Left lung (tissue), 10 donors: ENCODE results near the gene LRRC32. TPM values are rescaled to one million over a fixed set of nuclear protein-coding genes. Genes with fewer than 3 reads are reported as not detected.

Source experiments
- ATAC-seq: fragments of 200-7000 bp; cut with Tn5 transposase; one replicate; pipeline ENCODE4 v1.9.1; 2020; ENCODE audit warnings: moderate library complexity
- DNase-seq, 4 donors: peaks; one replicate each; pipeline ENCODE4 v3.0.0-alpha.2; 2013 to 2020
- H3K27ac ChIP-seq, 2 donors: fragments of 200-600 bp; sonication (generic) in 1 of 2; one replicate each; pipeline versions ENCODE4 v1.5.0 to v1.8.0; 2020 to 2021
- H3K27me3 ChIP-seq, 2 donors: fragments of 200-600 bp; sonication (generic) in 1 of 2; one replicate each; pipeline versions ENCODE4 v1.5.0 to v1.8.0; 2020 to 2021
- H3K36me3 ChIP-seq, 2 donors: fragments of 200-600 bp; sonication (generic) in 1 of 2; one replicate each; pipeline versions ENCODE4 v1.5.0 to v1.8.0; 2020 to 2021
- H3K4me1 ChIP-seq, 2 donors: fragments of 200-600 bp; one replicate each; pipeline ENCODE4 v1.8.0; 2021
- H3K4me3 ChIP-seq, 2 donors: fragments of 200-600 bp; sonication (generic) in 1 of 2; one replicate each; pipeline versions ENCODE4 v1.5.0 to v1.8.0; 2020 to 2021; ENCODE audit warnings: mild to moderate bottlenecking in 1 of 2
- H3K9me3 ChIP-seq, 2 donors: fragments of 200-600 bp; sonication (generic) in 1 of 2; one replicate each; pipeline versions ENCODE4 v1.5.0 to v1.8.0; 2020 to 2021
- intact Hi-C, 2 donors: fragments of 100-400 bp; cut with DNase I; formaldehyde crosslinking; loops; one replicate each; pipeline versions ENCODE4 v1.11.2 to v1.14.2; 2022
- polyA plus RNA-seq, 6 donors: library from polyadenylated mRNA; unstranded; fragments of 120-200 nt; gene quantifications; one replicate each; pipeline ENCODE4 v1.2.1, GENCODE V29; 2013; ENCODE audit not compliant: insufficient read length in 6 of 6
- total RNA-seq, 2 donors: library from RNA; stranded (reverse); fragmentation: NEBNext Ultra II Directional; extraction: Animal tissue kit (Norgen Biotek cat#: 25700); gene quantifications; one replicate each; pipeline ENCODE4 v1.2.1, GENCODE V29; 2021
- TF ChIP-seq, protein P1 (sequence below), 2 donors: fragments of 200-600 bp; sonication (generic) in 1 of 2; IDR thresholded peaks; one replicate each; pipeline versions ENCODE4 v1.5.0 to v1.8.0; 2021; ENCODE audit warnings: antibody characterized with exemption in 2 of 2
- donor health status: DM: no; HTN: yes; CAD: no.
- donor health status: DM: no; HTN: no; CAD: no.

LRRC32 gene
- total and polyA plus RNA-seq, 8 donors, result 38.7 to 66.8 (median 45.0) TPM

DNA sequence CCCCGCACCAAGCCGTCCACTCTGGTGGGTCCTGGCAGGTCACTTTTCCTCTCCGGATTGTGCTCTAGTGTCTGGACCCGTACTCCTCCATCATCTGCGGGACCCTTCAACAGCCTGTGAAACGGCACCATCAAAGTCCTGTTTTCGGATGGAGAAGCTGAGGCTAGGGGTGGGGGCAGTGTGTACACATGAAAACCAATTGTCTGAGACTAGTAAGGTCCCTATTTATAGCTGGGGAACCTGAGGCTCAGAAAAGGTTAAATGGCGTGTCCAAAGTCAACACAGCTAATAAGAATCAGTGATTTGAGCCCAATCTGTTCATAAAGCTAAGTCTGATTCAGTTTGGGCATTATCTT, 668 bp upstream of the LRRC32 start:
- Histone ChIP-seq H3K27me3 (peaks cover 10 to 47% of the 10 kb centered on the region in 2 donors), H3K9me3 (no peaks in the 10 kb centered on the region), H3K4me1 (peaks cover 8 to 45% of the 10 kb centered on the region in 2 donors), H3K27ac (peak overlapping the region; percentile 74 to 77), H3K36me3 (no peaks in the 10 kb centered on the region), H3K4me3 (peak overlapping the region; percentile 51 to 52)
- DNase-seq (no peak), ATAC-seq (no peak)
- intact Hi-C loops, result loop anchor here in 1 of 2 donors (10.0 kb wide), 1 partner anchor 76 kb away; no protein-coding TSS in a partner anchor
- TF ChIP-seq, protein P1, sequence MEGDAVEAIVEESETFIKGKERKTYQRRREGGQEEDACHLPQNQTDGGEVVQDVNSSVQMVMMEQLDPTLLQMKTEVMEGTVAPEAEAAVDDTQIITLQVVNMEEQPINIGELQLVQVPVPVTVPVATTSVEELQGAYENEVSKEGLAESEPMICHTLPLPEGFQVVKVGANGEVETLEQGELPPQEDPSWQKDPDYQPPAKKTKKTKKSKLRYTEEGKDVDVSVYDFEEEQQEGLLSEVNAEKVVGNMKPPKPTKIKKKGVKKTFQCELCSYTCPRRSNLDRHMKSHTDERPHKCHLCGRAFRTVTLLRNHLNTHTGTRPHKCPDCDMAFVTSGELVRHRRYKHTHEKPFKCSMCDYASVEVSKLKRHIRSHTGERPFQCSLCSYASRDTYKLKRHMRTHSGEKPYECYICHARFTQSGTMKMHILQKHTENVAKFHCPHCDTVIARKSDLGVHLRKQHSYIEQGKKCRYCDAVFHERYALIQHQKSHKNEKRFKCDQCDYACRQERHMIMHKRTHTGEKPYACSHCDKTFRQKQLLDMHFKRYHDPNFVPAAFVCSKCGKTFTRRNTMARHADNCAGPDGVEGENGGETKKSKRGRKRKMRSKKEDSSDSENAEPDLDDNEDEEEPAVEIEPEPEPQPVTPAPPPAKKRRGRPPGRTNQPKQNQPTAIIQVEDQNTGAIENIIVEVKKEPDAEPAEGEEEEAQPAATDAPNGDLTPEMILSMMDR (IDR thresholded peaks at IDR 0.05), result no peak

- Histone ChIP-seq H3K27me3 (peaks cover 10 to 47% of the 10 kb centered on the region in 2 donors), H3K4me1 (peaks cover 8 to 57% of the 10 kb centered on the region in 2 donors), H3K4me3 (peak overlapping the region; percentile 51 to 52), H3K36me3 (no peaks in the 10 kb centered on the region), H3K9me3 (no peaks in the 10 kb centered on the region), H3K27ac (peak overlapping the region; percentile 74 to 77)
- no peak for ATAC-seq
- intact Hi-C loops, result loop anchor here in 1 of 2 donors (10.0 kb wide), 1 partner anchor 75 kb away; no protein-coding TSS in a partner anchor
- TF ChIP-seq, protein P1 (IDR thresholded peaks at IDR 0.05), result no peak
- peak in 1 of 4 donors; percentile 35 for DNase-seq
Observed at GRCh38 chr11:76669901-76670484, 554 bp downstream of the LRRC32 start.

- peaks cover 10 to 47% of the 10 kb centered on the region in 2 donors for H3K27me3 ChIP-seq
- peaks cover 8 to 72% of the 10 kb centered on the region in 2 donors for H3K4me1 ChIP-seq
- peaks cover 0 to 5% of the 10 kb centered on the region in 2 donors for H3K36me3 ChIP-seq
- ATAC-seq (no peak), DNase-seq (peak in 2 of 4 donors; percentile 4 to 23)
- no peaks in the 10 kb centered on the region for H3K9me3 ChIP-seq
- H3K27ac ChIP-seq, result peak overlapping the region in 1 of 2 donors; percentile 48
- TF ChIP-seq, protein P1 (IDR thresholded peaks at IDR 0.05), result no peak
- H3K4me3 ChIP-seq, result peak overlapping the region; percentile 7 to 51
- intact Hi-C loops, result no loop called here
Observed at GRCh38 chr11:76668362-76669155, 2.0 kb downstream of the LRRC32 start.

DNA sequence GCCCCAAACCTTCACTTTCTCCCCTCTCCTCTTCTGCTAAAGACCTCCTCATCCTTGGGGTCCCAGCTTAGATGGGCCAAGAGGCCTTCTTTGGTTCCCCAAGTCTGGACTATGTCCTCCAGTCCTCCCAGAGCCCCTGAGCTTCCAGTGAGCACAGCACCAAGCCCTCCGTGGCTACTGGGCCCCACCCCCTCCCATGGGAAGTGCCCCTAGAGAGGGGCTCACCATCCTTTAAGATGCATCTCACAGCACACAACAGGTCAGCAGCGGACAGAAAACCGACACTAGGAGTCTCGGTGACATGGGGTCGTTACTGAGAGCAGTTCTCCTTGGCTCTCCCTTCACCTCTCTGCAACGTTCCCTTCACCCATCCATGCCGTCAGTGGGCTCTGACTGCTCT, 2.7 kb downstream of the LRRC32 start:
- TF ChIP-seq, protein P1 (IDR thresholded peaks at IDR 0.05), result no peak
- peak in 2 of 4 donors; percentile 22 to 34 for DNase-seq
- no peaks in the 10 kb centered on the region for H3K9me3 ChIP-seq
- no peak for ATAC-seq
- H3K4me3 ChIP-seq, result peak overlapping the region; percentile 7 to 51
- peaks cover 0 to 9% of the 10 kb centered on the region in 2 donors for H3K36me3 ChIP-seq
- peaks cover 10 to 44% of the 10 kb centered on the region in 2 donors for H3K27me3 ChIP-seq
- intact Hi-C loops, result no loop called here
- H3K4me1 ChIP-seq, result peaks cover 8 to 69% of the 10 kb centered on the region in 2 donors
- peak overlapping the region; percentile 7 to 48 for H3K27ac ChIP-seq

- peaks cover 10 to 39% of the 10 kb centered on the region in 2 donors for H3K27me3 ChIP-seq
- H3K4me1 ChIP-seq, result peaks cover 8 to 64% of the 10 kb centered on the region in 2 donors
- H3K9me3 ChIP-seq, result no peaks in the 10 kb centered on the region
- peak in 2 of 4 donors; percentile 27 to 50 for DNase-seq
- ATAC-seq, result no peak
- peaks cover 0 to 9% of the 10 kb centered on the region in 2 donors for H3K36me3 ChIP-seq
- intact Hi-C loops, result no loop called here
- TF ChIP-seq, protein P1 (IDR thresholded peaks at IDR 0.05), result no peak
- peak overlapping the region; percentile 7 to 48 for H3K27ac ChIP-seq
- H3K4me3 ChIP-seq, result peak overlapping the region; percentile 7 to 51
Observed at GRCh38 chr11:76667271-76667818, 3.2 kb downstream of the LRRC32 start.
